Heart left ventricle (tissue), 16 donors: ENCODE data around the gene MYH7B. TPM values are rescaled to one million over a fixed set of nuclear protein-coding genes. Genes with fewer than 3 reads are reported as not detected.

ENCODE experiments used
- ATAC-seq, 4 donors: fragments of 200-7000 bp; cut with Tn5 transposase; one replicate each; pipeline ENCODE4 v1.9.1; 2020 to 2022; ENCODE audit warnings: moderate library complexity in 4 of 4, mild to moderate bottlenecking in 3 of 4, moderate number of reproducible peaks in 1 of 4
- DNase-seq, 5 donors: peaks; one replicate each; pipeline ENCODE4 v3.0.0-alpha.2; 2020
- H3K27ac ChIP-seq, 12 donors: fragments of 200-600 bp; sonication (generic) in 4 of 12; one replicate each; pipeline versions ENCODE4 v1.5.0 to v1.8.0; 2016 to 2022; ENCODE audit warnings: mild to moderate bottlenecking in 2 of 12
- H3K27me3 ChIP-seq, 9 donors: fragments of 200-600 bp; sonication (generic) in 2 of 9; one replicate each; pipeline versions ENCODE4 v1.5.1 to v1.8.0; 2016 to 2022; ENCODE audit warnings: mild to moderate bottlenecking in 3 of 9
- H3K36me3 ChIP-seq, 9 donors: fragments of 200-600 bp; sonication (generic) in 2 of 9; one replicate each; pipeline versions ENCODE4 v1.5.0 to v1.8.0; 2018 to 2022; ENCODE audit warnings: mild to moderate bottlenecking in 2 of 9
- H3K4me1 ChIP-seq, 12 donors: fragments of 200-600 bp; sonication (generic) in 4 of 12; one replicate each; pipeline versions ENCODE4 v1.5.0 to v1.8.0; 2016 to 2022; ENCODE audit warnings: mild to moderate bottlenecking in 3 of 12
- H3K4me3 ChIP-seq, 12 donors: fragments of 200-600 bp; sonication (generic) in 4 of 12; one replicate each; pipeline versions ENCODE4 v1.5.0 to v1.8.0; 2017 to 2022; ENCODE audit warnings: mild to moderate bottlenecking in 9 of 12, moderate library complexity in 4 of 12
- H3K9me3 ChIP-seq, 12 donors: fragments of 200-600 bp; sonication (generic) in 4 of 12; one replicate each; pipeline versions ENCODE4 v1.5.0 to v1.8.0; 2016 to 2022; ENCODE audit warnings: mild to moderate bottlenecking in 1 of 12
- POLR2A ChIP-seq, 2 donors: fragments of 450-650 bp; IDR thresholded peaks; one replicate each; pipeline ENCODE4 v1.6.1; 2017; ENCODE audit warnings: antibody characterized with exemption in 2 of 2, mild to moderate bottlenecking in 2 of 2, moderate library complexity in 2 of 2
- WGBS, 4 donors: extraction: QIAGEN DNeasy Blood & Tissue Kit in 2 of 4; methylation state at CpG; one replicate each; pipeline versions ENCODE4 v1.1.5 to v1.1.7; 2013 to 2018; 5-methylcytosine and 5-hydroxymethylcytosine counted together
- intact Hi-C, 10 donors: fragments of 100-400 bp; cut with DNase I; formaldehyde crosslinking; loops; one replicate each; pipeline versions ENCODE4 v1.11.1 to v1.14.2; 2022
- polyA plus RNA-seq, 2 donors: library from polyadenylated mRNA; stranded (reverse); fragments of 200-250 nt; gene quantifications; one replicate each; pipeline ENCODE4 v1.2.3, GENCODE V29; 2013
- total RNA-seq, 9 donors: library from RNA; depleted of rRNA in 2 of 9; stranded (reverse); fragments of >200 nt in 2 of 9; fragmentation: NEBNext Ultra II Directional in 3 of 9; extraction: Animal tissue kit (Norgen Biotek cat#: 25700) in 3 of 9; gene quantifications; one replicate each; pipeline versions ENCODE4 v1.1.0 to v1.2.4, GENCODE V29; 2016 to 2023
- TF ChIP-seq, protein P1 (sequence below), 12 donors: fragments of 200-600 bp; sonication (generic) in 4 of 12; IDR thresholded peaks; one replicate each; pipeline versions ENCODE4 v1.5.0 to v1.8.0; 2018 to 2022; ENCODE audit warnings: antibody characterized with exemption in 12 of 12, mild to moderate bottlenecking in 5 of 12
- donor health status: ischemic (EF 13 %, LVEDD 7.1; RV severe dilation, severe dysfunction).
- donor health status: healthy with polysubstance abuse.
- donor health status: DM: no; HTN: yes; CAD: no.
- donor health status: DM: no; HTN: no; CAD: no.
- donor health status: ischemic (EF 25% LVEDD 6.9; RV normal size, moderate dysfunction).
- donor health status: ischemic (EF 25% LVEDD 5.7; RV mildly dilated, moderate dysfunction).
- donor health status: healthy.
- donor health status: DM: yes; HTN: yes; CAD: no.
- donor health status: ischemic (EF 35%, LVEDD 5.7; RV mildly dilated, moderate dysfunction).
- donor health status: nonischemic (EF 11% LVEDD 7.7; RV severe dilation, severe dysfunction).
- donor health status: DM: yes; HTN: yes; CAD: no.
- donor health status: PGD.
- donor health status: ischemic (EF 29% LVEDD 5.4; RV normal size, mild dysfunction).
- donor health status: nonischemic (EF 23%, LVEDD 6.1; RV moderate dilation, normal function).

The MYH7B gene
- total and polyA plus RNA-seq, 11 donors = 12.8 to 448 (median 144) TPM

GRCh38 chr20:34926581-34926980 lies 29.1 kb upstream of the MYH7B start:
- no peak overlapping the region for H3K27ac ChIP-seq
- no peak for DNase-seq
- no peaks in the 10 kb centered on the region for H3K27me3 ChIP-seq
- peaks cover 0 to 3% (median 0%) of the 10 kb centered on the region in 12 donors for H3K9me3 ChIP-seq
- no peak overlapping the region for H3K4me3 ChIP-seq
- ATAC-seq = no peak
- no peak for TF ChIP-seq POLR2A (IDR thresholded peaks at IDR 0.05)
- TF ChIP-seq, protein P1, sequence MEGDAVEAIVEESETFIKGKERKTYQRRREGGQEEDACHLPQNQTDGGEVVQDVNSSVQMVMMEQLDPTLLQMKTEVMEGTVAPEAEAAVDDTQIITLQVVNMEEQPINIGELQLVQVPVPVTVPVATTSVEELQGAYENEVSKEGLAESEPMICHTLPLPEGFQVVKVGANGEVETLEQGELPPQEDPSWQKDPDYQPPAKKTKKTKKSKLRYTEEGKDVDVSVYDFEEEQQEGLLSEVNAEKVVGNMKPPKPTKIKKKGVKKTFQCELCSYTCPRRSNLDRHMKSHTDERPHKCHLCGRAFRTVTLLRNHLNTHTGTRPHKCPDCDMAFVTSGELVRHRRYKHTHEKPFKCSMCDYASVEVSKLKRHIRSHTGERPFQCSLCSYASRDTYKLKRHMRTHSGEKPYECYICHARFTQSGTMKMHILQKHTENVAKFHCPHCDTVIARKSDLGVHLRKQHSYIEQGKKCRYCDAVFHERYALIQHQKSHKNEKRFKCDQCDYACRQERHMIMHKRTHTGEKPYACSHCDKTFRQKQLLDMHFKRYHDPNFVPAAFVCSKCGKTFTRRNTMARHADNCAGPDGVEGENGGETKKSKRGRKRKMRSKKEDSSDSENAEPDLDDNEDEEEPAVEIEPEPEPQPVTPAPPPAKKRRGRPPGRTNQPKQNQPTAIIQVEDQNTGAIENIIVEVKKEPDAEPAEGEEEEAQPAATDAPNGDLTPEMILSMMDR (IDR thresholded peaks at IDR 0.05) = no peak
- peaks cover 0 to 22% (median 4%) of the 10 kb centered on the region in 12 donors for H3K4me1 ChIP-seq
- peaks cover 0 to 94% (median 86%) of the 10 kb centered on the region in 9 donors for H3K36me3 ChIP-seq
- WGBS, 4 donors = 93 to 100% (median 99%) methylated on average over 1 of the region's 1 CpG
- intact Hi-C loops = loop anchor here in 1 of 10 donors (5.0 kb wide), 1 partner anchor 44 kb away; no protein-coding TSS in a partner anchor

DNA sequence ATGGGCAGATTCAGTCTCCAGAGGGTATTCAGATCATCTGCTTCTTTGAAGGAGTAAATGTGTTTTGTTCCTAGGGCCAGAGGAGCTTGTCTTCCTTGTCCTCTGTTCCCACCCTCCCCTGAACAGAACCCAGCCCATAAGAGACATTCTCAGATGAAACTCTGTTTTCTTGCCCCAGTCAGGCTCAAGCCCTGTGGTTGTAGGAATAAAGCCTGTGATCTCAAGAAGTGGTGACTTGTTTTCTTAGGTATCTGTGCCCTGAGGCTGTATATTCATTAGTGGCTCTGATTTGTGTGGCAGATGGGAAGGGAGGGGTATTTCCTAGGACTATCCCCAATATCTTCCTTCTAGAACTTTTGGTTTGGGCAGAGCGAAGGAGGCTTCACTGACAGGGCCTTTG lies 27.9 kb upstream of the MYH7B start:
- Histone ChIP-seq H3K27me3 (no peaks in the 10 kb centered on the region), H3K27ac (peak overlapping the region in 2 of 12 donors; percentile 23), H3K4me1 (peaks cover 0 to 15% (median 2%) of the 10 kb centered on the region in 12 donors), H3K4me3 (no peak overlapping the region), H3K9me3 (peaks cover 0 to 3% (median 0%) of the 10 kb centered on the region in 12 donors), H3K36me3 (peaks cover 0 to 93% (median 82%) of the 10 kb centered on the region in 9 donors)
- ATAC-seq = no peak
- intact Hi-C loops = loop anchor here in 1 of 10 donors (5.0 kb wide), 1 partner anchor 45 kb away; no protein-coding TSS in a partner anchor
- DNase-seq = no peak
- TF ChIP-seq, protein P1 (IDR thresholded peaks at IDR 0.05) = no peak
- no peak for TF ChIP-seq POLR2A (IDR thresholded peaks at IDR 0.05)
- 67 to 97% (median 94%) methylated on average over 1 of the region's 1 CpG for WGBS, 4 donors

DNA sequence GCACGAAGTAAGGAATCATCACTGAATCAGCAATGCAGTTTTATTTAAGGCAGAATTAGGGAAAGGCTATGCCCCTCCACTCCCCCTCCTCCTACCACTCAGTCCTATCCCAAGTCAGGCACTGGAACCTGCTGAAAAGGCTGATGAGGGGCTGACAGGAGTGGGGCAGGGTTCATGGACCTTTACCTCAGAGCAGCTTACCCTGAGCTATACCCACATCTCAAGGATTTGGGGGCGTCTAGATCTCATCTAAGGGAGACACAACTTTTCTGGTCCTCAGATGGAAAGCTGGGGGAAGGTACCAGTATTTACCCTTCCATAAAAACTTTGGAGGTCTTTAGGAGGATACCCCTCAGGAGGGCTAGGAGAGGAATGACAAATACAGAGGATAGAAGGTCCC lies 27.3 kb upstream of the MYH7B start:
- Histone ChIP-seq H3K9me3 (peaks cover 0 to under 1% (median 0%) of the 10 kb centered on the region in 12 donors), H3K36me3 (peaks cover 0 to 89% (median 77%) of the 10 kb centered on the region in 9 donors), H3K4me3 (no peak overlapping the region), H3K4me1 (peaks cover 0 to 12% (median 0%) of the 10 kb centered on the region in 12 donors), H3K27ac (no peak overlapping the region), H3K27me3 (no peaks in the 10 kb centered on the region)
- 83 to 93% (median 91%) methylated on average over 2 of the region's 2 CpGs for WGBS, 4 donors
- ATAC-seq (no peak), DNase-seq (no peak)
- TF ChIP-seq POLR2A (IDR thresholded peaks at IDR 0.05) = no peak
- TF ChIP-seq, protein P1 (IDR thresholded peaks at IDR 0.05) = no peak
- intact Hi-C loops = loop anchor here in 1 of 10 donors (5.0 kb wide), 1 partner anchor 46 kb away; no protein-coding TSS in a partner anchor

DNA sequence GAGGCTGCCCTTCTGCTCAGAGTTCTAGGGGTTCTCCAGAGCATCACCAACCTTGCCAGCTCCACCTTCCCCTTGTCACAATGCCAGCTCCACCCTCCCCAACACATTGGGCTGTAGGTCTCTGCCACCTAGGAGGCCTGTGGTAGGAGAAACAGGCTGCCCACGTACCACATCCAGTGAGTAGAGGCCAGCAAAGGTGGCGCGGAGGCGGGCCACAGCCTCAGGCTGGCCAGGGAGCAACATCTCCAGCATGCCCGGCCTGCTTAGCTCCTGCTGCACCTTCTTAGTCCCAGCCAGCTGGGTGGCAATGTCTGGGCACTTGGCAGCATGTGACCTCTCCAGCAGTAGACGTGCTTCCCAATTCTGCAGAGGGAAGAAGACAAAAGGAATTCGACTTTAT lies 23.9 kb upstream of the MYH7B start:
- peaks cover 0 to 8% (median 0%) of the 10 kb centered on the region in 12 donors for H3K4me1 ChIP-seq
- DNase-seq (no peak), ATAC-seq (peak in 2 of 4 donors; percentile 16 to 17)
- no peaks in the 10 kb centered on the region for H3K27me3 ChIP-seq
- intact Hi-C loops = no loop called here
- no peak for TF ChIP-seq POLR2A (IDR thresholded peaks at IDR 0.05)
- TF ChIP-seq, protein P1 (IDR thresholded peaks at IDR 0.05) = no peak
- H3K9me3 ChIP-seq = no peaks in the 10 kb centered on the region
- peaks cover 0 to 78% (median 58%) of the 10 kb centered on the region in 9 donors for H3K36me3 ChIP-seq
- 74 to 86% (median 81%) methylated on average over 7 of the region's 7 CpGs for WGBS, 4 donors
- H3K27ac ChIP-seq = no peak overlapping the region
- H3K4me3 ChIP-seq = no peak overlapping the region
